Upper lobe of right lung (tissue), 1 donor: ENCODE data around the gene EXOC4. TPM values are rescaled to one million over a fixed set of nuclear protein-coding genes. Genes with fewer than 3 reads are reported as not detected.

Experiments used
- ATAC-seq: fragments of 200-7000 bp; cut with Tn5 transposase; one replicate; pipeline ENCODE4 v1.9.1; 2020; ENCODE audit warnings: mild to moderate bottlenecking, moderate library complexity
- DNase-seq: peaks from one replicate; pipeline ENCODE4 v3.0.0-alpha.2; 2020
- H3K27ac ChIP-seq: fragments of 200-600 bp; one replicate; pipeline ENCODE4 v1.8.0; 2022
- H3K27me3 ChIP-seq: fragments of 200-600 bp; one replicate; pipeline ENCODE4 v1.8.0; 2022; ENCODE audit warnings: mild to moderate bottlenecking
- H3K36me3 ChIP-seq: fragments of 200-600 bp; one replicate; pipeline ENCODE4 v1.8.0; 2022
- H3K4me1 ChIP-seq: fragments of 200-600 bp; one replicate; pipeline ENCODE4 v1.8.0; 2022
- H3K4me3 ChIP-seq: fragments of 200-600 bp; one replicate; pipeline ENCODE4 v1.8.0; 2022; ENCODE audit warnings: mild to moderate bottlenecking
- H3K9me3 ChIP-seq: fragments of 200-600 bp; one replicate; pipeline ENCODE4 v1.8.0; 2022
- intact Hi-C: fragments of 100-400 bp; cut with DNase I; formaldehyde crosslinking; loops from one replicate; pipeline ENCODE4 v1.11.0; 2022
- total RNA-seq: library from RNA; stranded (reverse); fragmentation: NEBNext Ultra II Directional; extraction: Animal tissue kit (Norgen Biotek cat#: 25700); gene quantifications from one replicate; pipeline ENCODE4 v1.2.1, GENCODE V29; 2021
- TF ChIP-seq, protein P1 (sequence below): fragments of 200-600 bp; IDR thresholded peaks from one replicate; pipeline ENCODE4 v1.8.0; 2022; ENCODE audit warnings: antibody characterized with exemption
- donor health status: DM: no; HTN: yes; CAD: no; lungs with severe emphysema.

The EXOC4 gene
- total RNA-seq, 1 donor from 2014 or later = 73.5 TPM

DNA sequence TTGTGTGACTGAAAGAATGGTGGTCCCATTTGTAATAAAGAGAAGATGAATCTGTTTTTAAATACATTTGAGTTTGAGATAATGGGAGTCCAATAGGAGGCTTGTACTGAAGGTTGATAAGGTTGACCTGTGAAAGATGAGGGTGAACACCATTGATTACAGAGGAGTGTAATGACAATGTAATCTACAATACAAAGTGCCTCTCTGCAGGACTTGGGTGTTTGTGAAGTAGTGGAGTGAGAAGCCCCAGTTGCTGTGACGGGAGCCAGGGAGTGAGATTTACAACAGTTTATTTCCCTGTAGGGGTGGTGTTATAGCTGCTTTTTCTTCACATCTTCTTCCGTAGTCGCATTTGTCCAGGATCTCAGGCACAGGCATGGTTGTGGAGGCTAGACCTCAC lies 189.9 kb downstream of the EXOC4 start:
- Histone ChIP-seq H3K4me3 (no peak overlapping the region), H3K27ac (no peak overlapping the region), H3K36me3 (no peaks in the 10 kb centered on the region), H3K4me1 (no peaks in the 10 kb centered on the region), H3K27me3 (no peaks in the 10 kb centered on the region), H3K9me3 (no peaks in the 10 kb centered on the region)
- ATAC-seq (no peak), DNase-seq (no peak)
- intact Hi-C loops = no loop called here
- TF ChIP-seq, protein P1, sequence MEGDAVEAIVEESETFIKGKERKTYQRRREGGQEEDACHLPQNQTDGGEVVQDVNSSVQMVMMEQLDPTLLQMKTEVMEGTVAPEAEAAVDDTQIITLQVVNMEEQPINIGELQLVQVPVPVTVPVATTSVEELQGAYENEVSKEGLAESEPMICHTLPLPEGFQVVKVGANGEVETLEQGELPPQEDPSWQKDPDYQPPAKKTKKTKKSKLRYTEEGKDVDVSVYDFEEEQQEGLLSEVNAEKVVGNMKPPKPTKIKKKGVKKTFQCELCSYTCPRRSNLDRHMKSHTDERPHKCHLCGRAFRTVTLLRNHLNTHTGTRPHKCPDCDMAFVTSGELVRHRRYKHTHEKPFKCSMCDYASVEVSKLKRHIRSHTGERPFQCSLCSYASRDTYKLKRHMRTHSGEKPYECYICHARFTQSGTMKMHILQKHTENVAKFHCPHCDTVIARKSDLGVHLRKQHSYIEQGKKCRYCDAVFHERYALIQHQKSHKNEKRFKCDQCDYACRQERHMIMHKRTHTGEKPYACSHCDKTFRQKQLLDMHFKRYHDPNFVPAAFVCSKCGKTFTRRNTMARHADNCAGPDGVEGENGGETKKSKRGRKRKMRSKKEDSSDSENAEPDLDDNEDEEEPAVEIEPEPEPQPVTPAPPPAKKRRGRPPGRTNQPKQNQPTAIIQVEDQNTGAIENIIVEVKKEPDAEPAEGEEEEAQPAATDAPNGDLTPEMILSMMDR = no peak

GRCh38 chr7:133445617-133446016 lies 192.7 kb downstream of the EXOC4 start:
- Histone ChIP-seq H3K36me3 (no peaks in the 10 kb centered on the region), H3K27ac (no peak overlapping the region), H3K4me1 (no peaks in the 10 kb centered on the region), H3K4me3 (no peak overlapping the region), H3K9me3 (no peaks in the 10 kb centered on the region), H3K27me3 (no peaks in the 10 kb centered on the region)
- intact Hi-C loops = no loop called here
- ATAC-seq (no peak), DNase-seq (no peak)
- TF ChIP-seq, protein P1 = no peak

DNA sequence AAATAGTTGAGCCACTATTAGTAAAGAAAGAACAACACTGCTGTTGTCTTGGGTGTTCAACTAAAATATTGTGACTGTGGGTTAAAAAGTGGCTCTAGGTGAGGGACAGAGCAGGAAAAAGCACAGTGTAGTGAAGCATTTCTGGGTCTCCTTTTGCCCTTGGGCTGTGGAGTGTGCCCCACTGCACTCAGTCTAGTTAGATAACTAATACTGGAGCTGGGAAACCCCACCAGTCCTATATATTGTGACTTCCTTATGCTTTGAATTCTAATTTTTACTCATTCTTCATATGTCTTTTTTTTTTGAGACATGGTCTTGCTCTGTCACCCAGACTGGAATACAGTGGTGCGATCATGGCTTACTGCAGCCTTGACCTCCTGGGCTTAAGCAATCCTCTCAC lies 195.1 kb downstream of the EXOC4 start:
- intact Hi-C loops = no loop called here

GRCh38 chr7:133452577-133452976 lies 199.7 kb downstream of the EXOC4 start:
- Histone ChIP-seq H3K27ac (no peak overlapping the region), H3K36me3 (no peaks in the 10 kb centered on the region), H3K27me3 (no peaks in the 10 kb centered on the region), H3K9me3 (no peaks in the 10 kb centered on the region), H3K4me3 (no peak overlapping the region), H3K4me1 (no peaks in the 10 kb centered on the region)
- intact Hi-C loops = no loop called here
- no peak for ATAC-seq
- DNase-seq = no peak
- TF ChIP-seq, protein P1 = no peak

More for the DNA sequence above, 195.1 kb downstream of the EXOC4 start:
- H3K27me3 ChIP-seq = no peaks in the 10 kb centered on the region
- no peak for ATAC-seq
- no peak overlapping the region for H3K27ac ChIP-seq
- TF ChIP-seq, protein P1 = no peak
- no peaks in the 10 kb centered on the region for H3K9me3 ChIP-seq
- no peak for DNase-seq
- H3K36me3 ChIP-seq = no peaks in the 10 kb centered on the region
- H3K4me3 ChIP-seq = no peak overlapping the region
- H3K4me1 ChIP-seq = no peaks in the 10 kb centered on the region

DNA sequence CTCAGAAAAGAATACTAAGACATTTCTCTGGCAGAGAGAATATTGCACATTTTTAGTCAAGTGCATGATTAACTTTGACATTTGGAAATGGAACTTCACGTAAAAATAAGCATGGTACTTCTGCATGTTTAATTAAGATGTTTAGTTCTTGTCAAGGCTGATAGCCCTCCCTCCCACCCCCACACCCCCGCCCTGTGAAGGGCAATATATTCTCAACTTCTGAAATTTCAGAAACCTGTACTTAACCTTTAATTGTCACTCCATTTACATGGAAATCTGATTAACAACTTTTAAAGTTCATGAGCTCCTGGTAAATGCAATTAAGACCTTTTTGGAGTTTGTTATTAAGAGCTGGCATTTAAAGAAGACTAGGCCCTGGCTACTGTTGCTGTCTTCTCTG lies 205.8 kb downstream of the EXOC4 start:
- Histone ChIP-seq H3K36me3 (no peaks in the 10 kb centered on the region), H3K4me3 (no peak overlapping the region), H3K4me1 (no peaks in the 10 kb centered on the region), H3K27me3 (no peaks in the 10 kb centered on the region), H3K27ac (no peak overlapping the region), H3K9me3 (no peaks in the 10 kb centered on the region)
- DNase-seq = no peak
- TF ChIP-seq, protein P1 = no peak
- intact Hi-C loops = no loop called here
- no peak for ATAC-seq

GRCh38 chr7:133461421-133461820 lies 208.5 kb downstream of the EXOC4 start:
- Histone ChIP-seq H3K27me3 (no peaks in the 10 kb centered on the region), H3K27ac (no peak overlapping the region), H3K9me3 (no peaks in the 10 kb centered on the region), H3K36me3 (no peaks in the 10 kb centered on the region), H3K4me1 (no peaks in the 10 kb centered on the region), H3K4me3 (no peak overlapping the region)
- DNase-seq (no peak), ATAC-seq (no peak)
- intact Hi-C loops = no loop called here
- TF ChIP-seq, protein P1 = no peak
